Fibroblast of villous mesenchyme (primary cell): ENCODE results near the gene PITPNM3. TPM values are rescaled to one million over a fixed set of nuclear protein-coding genes. Genes with fewer than 3 reads are reported as not detected.

ENCODE experiments used
- DNase-seq: peaks from one replicate; pipeline ENCODE4 v3.0.0-alpha.2; 2010; ENCODE audit warnings: low read depth
- H3K4me3 ChIP-seq: 2 replicates; pipeline ENCODE4 v1.5.1; 2011; ENCODE audit warnings: low read depth, mild to moderate bottlenecking, low read length
- total RNA-seq: library from RNA; depleted of rRNA; stranded (reverse); fragments of >200 nt; gene quantifications from 2 replicates; pipeline ENCODE4 v1.2.3, GENCODE V29; 2012
- TF ChIP-seq, protein P1 (sequence below): IDR thresholded peaks from 2 replicates; pipeline ENCODE4 v1.5.1; 2012; ENCODE audit warnings: low read depth, mild to moderate bottlenecking, low read length; ENCODE audit not compliant: insufficient read depth

Gene PITPNM3
- total RNA-seq, 1 donor: under 0.01 TPM

DNA sequence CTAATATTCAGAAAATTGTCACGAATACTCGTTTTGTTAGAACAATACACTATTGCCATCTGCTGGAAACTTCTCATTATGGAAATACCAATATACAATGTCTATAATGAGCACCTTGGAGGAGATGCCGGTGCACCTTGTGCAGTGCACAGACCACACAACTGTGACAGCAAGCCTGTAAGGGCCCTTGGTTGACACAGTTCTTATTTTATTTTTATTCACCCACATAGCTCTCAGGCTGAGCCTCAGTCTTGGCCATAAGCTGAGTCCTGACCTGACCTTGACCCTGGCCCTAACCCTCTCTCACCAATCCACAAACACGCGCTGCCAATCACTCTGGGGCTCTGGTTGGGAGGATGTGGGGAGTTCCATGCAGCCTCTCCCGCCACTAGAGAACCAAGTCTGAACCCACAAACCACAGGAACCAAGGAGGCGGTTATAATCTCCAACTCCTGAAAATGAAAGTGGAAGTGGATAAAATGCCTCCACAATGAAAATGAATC is 129.0 kb downstream of the PITPNM3 start:
- no peak overlapping the region for H3K4me3 ChIP-seq
- peak; percentile 18 for DNase-seq
- TF ChIP-seq, protein P1, sequence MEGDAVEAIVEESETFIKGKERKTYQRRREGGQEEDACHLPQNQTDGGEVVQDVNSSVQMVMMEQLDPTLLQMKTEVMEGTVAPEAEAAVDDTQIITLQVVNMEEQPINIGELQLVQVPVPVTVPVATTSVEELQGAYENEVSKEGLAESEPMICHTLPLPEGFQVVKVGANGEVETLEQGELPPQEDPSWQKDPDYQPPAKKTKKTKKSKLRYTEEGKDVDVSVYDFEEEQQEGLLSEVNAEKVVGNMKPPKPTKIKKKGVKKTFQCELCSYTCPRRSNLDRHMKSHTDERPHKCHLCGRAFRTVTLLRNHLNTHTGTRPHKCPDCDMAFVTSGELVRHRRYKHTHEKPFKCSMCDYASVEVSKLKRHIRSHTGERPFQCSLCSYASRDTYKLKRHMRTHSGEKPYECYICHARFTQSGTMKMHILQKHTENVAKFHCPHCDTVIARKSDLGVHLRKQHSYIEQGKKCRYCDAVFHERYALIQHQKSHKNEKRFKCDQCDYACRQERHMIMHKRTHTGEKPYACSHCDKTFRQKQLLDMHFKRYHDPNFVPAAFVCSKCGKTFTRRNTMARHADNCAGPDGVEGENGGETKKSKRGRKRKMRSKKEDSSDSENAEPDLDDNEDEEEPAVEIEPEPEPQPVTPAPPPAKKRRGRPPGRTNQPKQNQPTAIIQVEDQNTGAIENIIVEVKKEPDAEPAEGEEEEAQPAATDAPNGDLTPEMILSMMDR: no peak

DNA sequence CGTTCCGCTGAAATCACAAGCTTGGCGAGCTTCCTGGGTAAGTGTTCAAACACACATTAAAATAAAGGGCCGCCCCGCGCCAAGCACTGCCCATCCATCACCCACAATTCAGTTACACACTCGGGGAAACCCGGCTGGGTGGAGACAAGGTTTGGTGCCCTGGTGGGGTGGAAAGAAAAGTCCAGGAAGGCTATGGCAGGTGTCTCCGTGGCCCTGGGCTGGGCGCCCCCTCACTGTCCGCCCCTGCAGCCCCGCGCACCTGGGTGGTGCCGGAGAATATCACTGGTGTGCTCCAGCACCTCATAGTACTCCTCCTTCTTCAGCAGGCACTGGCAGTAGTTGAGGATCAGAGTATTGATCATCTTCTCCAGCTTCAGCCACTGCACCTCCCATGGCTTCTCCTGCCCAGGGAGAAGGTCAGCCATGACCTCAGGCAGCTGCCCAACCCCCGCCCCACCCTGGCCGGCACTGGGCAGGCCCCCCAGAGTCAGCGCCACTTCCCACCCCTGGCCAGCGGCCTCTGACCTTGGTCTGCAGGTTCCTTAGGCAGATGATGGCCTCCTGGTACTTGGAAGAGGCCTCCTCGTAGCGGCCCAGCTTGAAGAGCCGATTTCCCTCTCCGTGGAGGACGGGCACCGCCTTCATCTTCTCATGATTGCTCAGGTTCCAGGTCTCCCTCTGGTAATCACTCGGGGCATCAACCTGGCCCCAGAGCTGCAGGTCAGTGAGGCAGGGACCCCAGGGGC is 129.8 kb downstream of the PITPNM3 start:
- no peak overlapping the region for H3K4me3 ChIP-seq
- DNase-seq: no peak
- TF ChIP-seq, protein P1: no peak

DNA sequence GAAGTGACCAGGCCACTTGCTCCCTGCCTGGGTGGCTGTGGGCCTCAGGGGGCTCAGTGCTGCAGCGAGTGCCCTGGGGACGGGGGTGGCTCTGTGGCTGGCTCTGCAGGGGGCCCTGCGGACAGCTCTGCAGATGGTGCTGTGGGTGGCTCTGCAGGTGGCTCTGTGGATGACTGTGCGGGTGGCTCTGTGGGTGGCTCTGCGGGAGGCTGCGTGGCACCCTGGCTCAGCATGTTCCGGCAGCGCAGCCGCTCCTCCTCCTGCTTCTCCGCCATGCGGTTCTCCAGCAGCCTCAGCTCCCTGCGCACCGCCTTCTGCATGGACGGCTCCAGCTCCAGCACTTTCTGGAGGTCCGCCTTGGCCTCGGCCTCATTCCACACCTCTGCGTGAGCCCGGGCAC is 130.9 kb downstream of the PITPNM3 start:
- no peak overlapping the region for H3K4me3 ChIP-seq
- no peak for DNase-seq
- TF ChIP-seq, protein P1: no peak

DNA sequence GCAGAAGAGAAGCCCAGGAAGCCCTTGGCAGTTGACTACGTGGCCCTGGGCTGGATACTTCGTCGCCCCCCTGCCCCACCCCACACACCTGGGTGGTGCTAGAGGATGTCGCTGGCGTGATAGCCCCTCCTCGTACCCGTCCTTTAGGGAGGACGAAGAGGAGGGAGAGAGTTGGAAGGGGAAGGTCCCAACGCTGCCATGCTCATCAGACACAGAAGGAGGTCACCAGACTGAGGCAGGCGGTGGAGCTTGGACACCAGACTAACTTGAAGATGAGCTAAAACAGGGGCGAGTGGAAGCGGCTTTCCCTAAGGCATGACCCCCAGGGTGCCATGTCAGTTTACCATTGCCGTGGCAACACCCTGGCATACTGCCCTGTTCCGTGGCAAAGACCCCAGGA is 132.4 kb downstream of the PITPNM3 start:
- TF ChIP-seq, protein P1: no peak
- no peak overlapping the region for H3K4me3 ChIP-seq
- DNase-seq: no peak

DNA sequence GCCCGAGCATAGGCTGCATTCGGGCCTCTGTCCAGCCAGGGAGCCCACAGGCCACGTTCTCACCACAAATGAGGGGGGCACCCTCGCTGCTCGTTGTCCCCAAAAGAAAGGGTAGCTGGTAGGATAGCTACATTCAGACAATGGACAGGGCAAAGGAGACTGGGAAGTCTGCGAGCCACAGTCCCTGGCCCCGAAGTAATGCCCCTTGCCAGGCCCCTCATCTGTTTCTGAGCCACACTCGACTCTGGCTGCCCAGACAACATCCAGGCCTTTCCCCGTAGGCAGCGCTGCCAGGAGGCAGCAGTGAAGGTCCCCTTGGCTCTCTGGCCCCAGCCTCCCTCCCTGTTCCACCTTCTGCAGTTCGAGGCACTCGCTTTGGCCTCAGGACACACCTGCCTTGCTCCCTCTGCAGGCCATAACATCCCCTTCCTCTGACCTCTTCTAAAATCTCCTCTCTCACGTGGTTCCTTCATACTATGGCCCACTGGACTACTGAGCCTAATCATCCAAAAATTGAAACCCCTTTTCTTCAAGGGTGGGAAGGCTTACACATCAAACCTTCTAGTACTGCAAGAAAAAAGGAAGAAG is 133.6 kb downstream of the PITPNM3 start:
- H3K4me3 ChIP-seq: no peak overlapping the region
- TF ChIP-seq, protein P1: no peak
- no peak for DNase-seq

DNA sequence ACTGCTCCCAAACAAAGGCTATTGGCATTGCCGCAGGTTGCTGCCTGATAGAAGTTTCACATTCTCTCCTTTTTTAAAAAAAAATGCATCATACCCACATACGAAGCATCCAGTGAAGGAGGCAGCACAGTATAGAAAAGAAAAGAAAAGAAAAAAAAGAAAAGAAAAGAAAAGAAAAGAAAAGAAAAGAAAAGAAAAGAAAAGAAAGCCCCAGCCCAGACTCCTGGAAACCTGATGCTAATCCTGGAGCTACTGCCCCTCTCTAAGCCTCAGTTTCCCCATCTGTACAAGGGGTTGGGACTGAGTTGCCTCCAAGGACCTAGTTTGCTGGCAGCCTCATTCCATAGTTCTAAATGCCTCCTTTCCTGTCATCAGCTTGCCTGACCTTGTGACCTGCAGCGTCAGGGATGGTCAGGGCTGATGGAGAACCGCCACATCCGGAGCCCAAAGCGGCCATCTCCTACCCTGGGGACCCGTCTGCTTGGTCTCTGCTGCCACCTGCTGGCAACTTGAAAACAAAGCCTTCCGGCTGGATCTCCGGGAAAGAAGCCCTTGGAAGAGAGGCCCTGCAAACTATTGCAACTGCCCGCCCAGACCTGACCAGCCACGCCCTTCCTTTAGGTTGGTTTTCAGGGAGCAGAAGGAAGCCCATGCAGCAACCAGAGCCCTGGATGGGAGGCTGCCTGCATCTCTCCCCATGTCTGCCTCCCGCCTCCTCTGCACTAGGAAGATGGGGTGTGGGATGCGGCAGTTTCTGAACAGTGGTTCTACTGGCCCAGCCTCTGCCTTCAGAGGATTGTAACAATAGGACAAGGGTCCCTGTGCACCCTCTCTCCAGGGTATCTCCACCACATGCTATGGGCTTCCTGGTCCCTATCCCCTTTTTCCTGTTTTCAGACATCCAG is 134.4 kb downstream of the PITPNM3 start:
- no peak overlapping the region for H3K4me3 ChIP-seq
- DNase-seq: peak; percentile 69
- TF ChIP-seq, protein P1: peak; percentile 84
